Mesodermal cell (in vitro differentiated cells): Measurements from ENCODE around the gene ZNF341.
"Not testable (repeated sequence)": the region's sequence is repeated elsewhere in the genome, so short reads cannot be mapped to it uniquely, and the experiment has no call there.

Source experiments
- H3K27ac ChIP-seq: 2 replicates; pipeline ENCODE4 v1.7.0; 2013; ENCODE audit warnings: mild to moderate bottlenecking, low read depth, low read length, moderate library complexity; ENCODE audit not compliant: severe bottlenecking
- H3K36me3 ChIP-seq: 2 replicates; pipeline ENCODE4 v1.7.1; 2013; ENCODE audit warnings: mild to moderate bottlenecking, low read length, moderate library complexity; ENCODE audit not compliant: control insufficient read depth, insufficient read depth
- H3K4me1 ChIP-seq: one replicate; pipeline ENCODE4 v1.7.1; 2013; ENCODE audit warnings: mild to moderate bottlenecking, low read length; ENCODE audit not compliant: insufficient read depth, control insufficient read depth, poor library complexity, severe bottlenecking
- H3K4me3 ChIP-seq: 2 replicates; pipeline ENCODE4 v1.7.0; 2013; ENCODE audit warnings: low read length, control low read depth, mild to moderate bottlenecking; ENCODE audit not compliant: insufficient read depth, poor library complexity, severe bottlenecking; ENCODE audit errors: extremely low read depth
- H3K9me3 ChIP-seq: 2 replicates; pipeline ENCODE4 v1.7.1; 2013; ENCODE audit warnings: mild to moderate bottlenecking, low read length, moderate library complexity; ENCODE audit not compliant: control insufficient read depth
- WGBS, 2 experiments: methylation state at CpG; one replicate each; pipeline ENCODE4 v1.1.5; 2013; ENCODE audit warnings: missing lambda C conversion rate in 2 of 2; ENCODE audit not compliant: insufficient coverage in 2 of 2; 5-methylcytosine and 5-hydroxymethylcytosine counted together

The ZNF341 gene

DNA sequence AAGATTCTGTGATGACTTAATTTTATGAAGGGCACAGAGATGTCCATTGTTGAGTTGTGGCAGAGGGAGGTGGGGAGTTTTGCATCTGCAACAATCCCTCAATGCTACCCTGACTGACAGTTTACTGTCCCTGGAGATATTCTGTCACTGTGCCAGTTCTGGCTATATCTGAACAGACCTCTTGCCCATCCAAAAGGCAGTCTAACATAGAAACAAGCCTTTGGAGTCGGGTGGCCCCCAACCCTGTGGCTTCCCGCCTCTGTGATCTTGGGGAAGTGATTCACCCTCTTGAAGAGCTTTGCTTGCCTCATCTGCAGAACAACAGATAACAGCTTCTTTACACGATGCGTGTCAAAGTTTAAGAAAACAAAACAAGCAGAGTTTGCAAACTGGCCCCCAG is 41.8 kb upstream of the ZNF341 start:
- Histone ChIP-seq H3K9me3 (no peaks in the 10 kb centered on the region), H3K4me1 (peaks cover 38% of the 10 kb centered on the region), H3K4me3 (no peak overlapping the region), H3K27ac (peak overlapping the region; percentile 68), H3K36me3 (no peaks in the 10 kb centered on the region)
- 5 to 27% methylated on average over 2 of the region's 4 CpGs for WGBS, 2 experiments

- H3K9me3 ChIP-seq: peaks cover 1% of the 10 kb centered on the region
- no peak overlapping the region for H3K4me3 ChIP-seq
- no peak overlapping the region for H3K27ac ChIP-seq
- WGBS, 2 experiments: 90 to 95% methylated on average over 4 of the region's 5 CpGs
- peaks cover 31% of the 10 kb centered on the region for H3K4me1 ChIP-seq
- no peaks in the 10 kb centered on the region for H3K36me3 ChIP-seq
Measured at GRCh38 chr20:33693289-33693688, 38.5 kb upstream of the ZNF341 start.

- H3K4me1 ChIP-seq: peaks cover 24% of the 10 kb centered on the region
- no peak overlapping the region for H3K4me3 ChIP-seq
- H3K9me3 ChIP-seq: peaks cover 3% of the 10 kb centered on the region
- WGBS, 2 experiments: 80 to 82% methylated on average over 8 to 14 of the region's 17 CpGs
- H3K27ac ChIP-seq: peak overlapping the region; percentile 5
- no peaks in the 10 kb centered on the region for H3K36me3 ChIP-seq
Measured at GRCh38 chr20:33693741-33694638, 37.8 kb upstream of the ZNF341 start.

DNA sequence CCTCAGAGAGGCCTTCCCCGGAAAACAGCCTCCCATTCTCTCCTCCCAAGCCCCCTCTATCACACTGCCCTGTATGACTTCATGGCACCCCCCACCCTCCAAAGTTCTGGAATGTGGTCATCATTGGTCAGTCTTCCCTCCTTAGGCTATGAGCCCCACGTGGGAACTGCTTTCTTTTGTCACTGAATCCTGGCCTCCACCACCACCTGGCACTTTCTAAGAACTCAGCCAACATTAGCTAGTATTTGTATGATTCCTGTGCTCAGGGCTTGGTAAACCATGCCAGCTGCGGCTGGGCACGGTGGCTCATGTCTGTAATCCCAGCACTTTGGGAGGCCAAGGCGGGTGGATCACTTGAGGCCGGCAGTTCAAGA is 37.2 kb upstream of the ZNF341 start:
- H3K9me3 ChIP-seq: peaks cover 3% of the 10 kb centered on the region
- H3K4me1 ChIP-seq: peaks cover 20% of the 10 kb centered on the region
- no peak overlapping the region for H3K27ac ChIP-seq
- no peak overlapping the region for H3K4me3 ChIP-seq
- WGBS, 2 experiments: 80 to 82% methylated on average over 6 of the region's 6 CpGs
- H3K36me3 ChIP-seq: no peaks in the 10 kb centered on the region

- no peak overlapping the region for H3K4me3 ChIP-seq
- no peaks in the 10 kb centered on the region for H3K36me3 ChIP-seq
- WGBS, 2 experiments: 95 to 100% methylated on average over 2 to 3 of the region's 4 CpGs
- H3K9me3 ChIP-seq: peaks cover 3% of the 10 kb centered on the region
- H3K27ac ChIP-seq: no peak overlapping the region
- peaks cover 16% of the 10 kb centered on the region for H3K4me1 ChIP-seq
Measured at GRCh38 chr20:33696448-33696847, 35.3 kb upstream of the ZNF341 start.

GRCh38 chr20:33697129-33697528 is 34.7 kb upstream of the ZNF341 start:
- WGBS, 2 experiments: 84 to 88% methylated on average over 7 of the region's 8 CpGs
- H3K4me1 ChIP-seq: peaks cover 16% of the 10 kb centered on the region
- H3K27ac ChIP-seq: no peak overlapping the region
- no peaks in the 10 kb centered on the region for H3K36me3 ChIP-seq
- no peak overlapping the region for H3K4me3 ChIP-seq
- H3K9me3 ChIP-seq: peaks cover 3% of the 10 kb centered on the region

GRCh38 chr20:33698966-33699365 is 32.8 kb upstream of the ZNF341 start:
- not testable (repeated sequence) for H3K9me3 ChIP-seq, H3K4me3 ChIP-seq, H3K27ac ChIP-seq, H3K36me3 ChIP-seq
- WGBS, 2 experiments: 92 to 100% methylated on average over 7 to 10 of the region's 27 CpGs
- peaks cover 11% of the 10 kb centered on the region for H3K4me1 ChIP-seq

DNA sequence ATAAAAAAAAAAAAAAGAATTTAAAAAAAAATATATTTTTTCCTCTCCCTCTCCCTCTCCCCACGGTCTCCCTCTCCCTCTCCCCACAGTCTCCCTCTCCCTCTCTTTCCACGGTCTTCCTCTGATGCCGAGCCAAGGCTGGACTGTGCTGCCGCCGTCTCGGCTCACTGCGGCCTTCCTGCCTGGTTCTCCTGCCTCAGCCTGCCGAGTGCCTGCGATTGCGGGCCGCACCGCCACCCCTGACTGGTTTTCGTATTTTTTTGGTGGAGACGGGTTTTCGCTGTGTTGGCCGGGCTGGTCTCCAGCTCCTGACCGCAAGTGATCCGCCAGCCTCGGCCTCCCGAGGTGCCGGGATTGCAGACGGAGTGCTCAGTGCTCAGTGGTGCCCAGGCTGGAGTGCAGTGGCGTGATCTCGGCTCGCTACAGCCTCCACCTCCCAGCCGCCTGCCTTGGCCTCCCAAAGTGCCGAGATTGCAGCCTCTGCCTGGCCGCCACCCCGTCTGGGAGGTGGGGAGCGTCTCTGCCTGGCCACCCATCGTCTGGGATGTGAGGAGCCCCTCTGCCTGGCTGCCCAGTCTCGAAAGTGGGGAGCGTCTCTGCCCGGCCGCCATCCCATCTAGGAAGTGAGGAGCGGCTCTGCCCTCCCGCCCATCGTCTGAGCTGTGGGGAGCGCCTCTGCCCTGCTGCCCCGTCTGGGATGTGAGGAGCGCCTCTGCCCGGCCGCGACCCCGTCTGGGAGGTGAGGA is 30.9 kb upstream of the ZNF341 start:
- H3K4me1 ChIP-seq, H3K4me3 ChIP-seq, H3K9me3 ChIP-seq, H3K27ac ChIP-seq, H3K36me3 ChIP-seq: not testable (repeated sequence)
- WGBS, 2 experiments: 94% methylated on average over 19 to 34 of the region's 45 CpGs

GRCh38 chr20:33701629-33702450 is 30.0 kb upstream of the ZNF341 start:
- Histone ChIP-seq H3K4me3 (no peak overlapping the region), H3K4me1 (peaks cover 6% of the 10 kb centered on the region)
- 90 to 95% methylated on average over 10 to 13 of the region's 27 CpGs for WGBS, 2 experiments

GRCh38 chr20:33702861-33703260 is 28.9 kb upstream of the ZNF341 start:
- no peaks in the 10 kb centered on the region for H3K4me1 ChIP-seq
- WGBS, 2 experiments: 91 to 96% methylated on average over 5 of the region's 5 CpGs
- no peak overlapping the region for H3K4me3 ChIP-seq
- H3K36me3 ChIP-seq: no peaks in the 10 kb centered on the region
- H3K9me3 ChIP-seq: peaks cover 8% of the 10 kb centered on the region
- H3K27ac ChIP-seq: no peak overlapping the region

More at GRCh38 chr20:33701629-33702450, 30.0 kb upstream of the ZNF341 start:
- H3K36me3 ChIP-seq: no peaks in the 10 kb centered on the region
- no peak overlapping the region for H3K27ac ChIP-seq
- H3K9me3 ChIP-seq: peaks cover 8% of the 10 kb centered on the region
